ENCODE measurements around the gene TAS1R3. TPM values are rescaled to one million over a fixed set of nuclear protein-coding genes. Genes with fewer than 3 reads are reported as not detected.

Gene TAS1R3
- total RNA-seq, 2 donors from 2014 or later: 0.24 to 0.57 TPM

DNA sequence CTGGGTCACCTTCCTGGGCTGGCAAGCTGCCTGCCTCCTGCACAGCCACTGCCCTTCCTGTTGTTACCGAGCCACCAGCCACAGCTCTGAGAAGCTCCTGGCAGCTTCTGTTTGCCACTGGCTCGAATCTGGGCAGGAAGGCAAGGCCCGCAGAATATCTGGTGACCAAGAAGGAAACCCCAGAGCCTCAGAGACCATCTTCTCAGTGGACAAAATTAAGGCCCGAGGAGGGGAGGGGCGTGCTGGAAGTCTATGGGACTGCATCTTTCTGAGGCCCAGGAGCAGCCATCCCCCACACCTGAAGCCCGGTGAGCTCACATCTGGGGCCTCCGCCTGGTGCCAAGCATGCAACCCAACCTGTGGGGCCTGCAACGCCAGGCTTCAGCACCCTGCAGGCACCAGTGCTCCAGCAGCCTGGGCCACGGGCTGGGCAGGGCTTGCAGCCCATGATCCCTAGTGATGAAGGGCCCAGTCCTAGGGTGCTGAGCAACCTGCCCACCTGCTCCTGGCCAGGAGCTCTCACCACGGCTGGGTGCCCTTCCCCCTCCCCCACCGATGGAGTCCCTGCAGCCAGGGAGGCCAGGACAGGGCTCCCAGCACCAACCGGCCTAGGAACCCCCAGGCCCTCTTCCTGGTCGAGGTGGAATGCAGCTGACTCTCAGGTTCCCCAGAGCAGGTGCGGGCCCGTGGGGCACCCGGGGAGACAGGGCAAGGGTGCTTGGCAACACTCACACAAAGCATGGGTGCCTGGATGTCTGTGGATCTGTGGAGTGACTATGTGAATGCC lies 5.6 kb upstream of the TAS1R3 start:
- no peak for TF ChIP-seq CTCF (IDR thresholded peaks at IDR 0.05)
- H3K9me3 ChIP-seq: no peaks in the 10 kb centered on the region
- H3K9ac ChIP-seq (ENCODE audit: low read depth in 2 of 2, low read length in 2 of 2): peak overlapping the region; percentile 89 to 99
- intact Hi-C loops (cut with DNase I): no loop called here
- H3K4me3 ChIP-seq: peak overlapping the region; percentile 99
- DNase-seq: peak; percentile 58
- no peaks in the 10 kb centered on the region for H3K27me3 ChIP-seq
- H3K4me1 ChIP-seq: peaks cover 13% of the 10 kb centered on the region
- no peaks in the 10 kb centered on the region for H3K36me3 ChIP-seq
- peak overlapping the region; percentile 88 for H3K27ac ChIP-seq

GRCh38 chr1:1326075-1326605 lies 4.9 kb upstream of the TAS1R3 start:
- Histone ChIP-seq H3K4me3 (peak overlapping the region; percentile 99), H3K9ac (ENCODE audit: low read depth in 2 of 2, low read length in 2 of 2) (peak overlapping the region; percentile 89 to 99), H3K4me1 (peaks cover 13% of the 10 kb centered on the region), H3K9me3 (no peaks in the 10 kb centered on the region), H3K27me3 (no peaks in the 10 kb centered on the region), H3K27ac (no peak overlapping the region), H3K36me3 (no peaks in the 10 kb centered on the region)
- no peak for DNase-seq
- intact Hi-C loops (cut with DNase I): no loop called here
- TF ChIP-seq CTCF (IDR thresholded peaks at IDR 0.05): no peak

GRCh38 chr1:1327291-1327690 lies 3.8 kb upstream of the TAS1R3 start:
- H3K4me3 ChIP-seq: no peak overlapping the region
- H3K36me3 ChIP-seq: no peaks in the 10 kb centered on the region
- peaks cover 13% of the 10 kb centered on the region for H3K4me1 ChIP-seq
- TF ChIP-seq CTCF (IDR thresholded peaks at IDR 0.05): no peak
- no peak overlapping the region for H3K27ac ChIP-seq
- H3K9me3 ChIP-seq: no peaks in the 10 kb centered on the region
- intact Hi-C loops (cut with DNase I): no loop called here
- no peak for DNase-seq
- no peak overlapping the region for H3K9ac ChIP-seq (ENCODE audit: low read depth in 2 of 2, low read length in 2 of 2)
- H3K27me3 ChIP-seq: no peaks in the 10 kb centered on the region

- TF ChIP-seq CTCF (IDR thresholded peaks at IDR 0.05): no peak
- intact Hi-C loops (cut with DNase I): no loop called here
- Histone ChIP-seq H3K4me3 (no peak overlapping the region), H3K9ac (ENCODE audit: low read depth in 2 of 2, low read length in 2 of 2) (no peak overlapping the region), H3K27me3 (no peaks in the 10 kb centered on the region), H3K9me3 (no peaks in the 10 kb centered on the region), H3K4me1 (peaks cover 10% of the 10 kb centered on the region), H3K36me3 (no peaks in the 10 kb centered on the region), H3K27ac (no peak overlapping the region)
- DNase-seq: no peak
Observed at GRCh38 chr1:1328254-1328653, 2.8 kb upstream of the TAS1R3 start.

- no peak for DNase-seq
- Histone ChIP-seq H3K4me1 (peaks cover 8% of the 10 kb centered on the region), H3K27me3 (no peaks in the 10 kb centered on the region), H3K9me3 (no peaks in the 10 kb centered on the region), H3K9ac (ENCODE audit: low read depth in 2 of 2, low read length in 2 of 2) (no peak overlapping the region), H3K4me3 (no peak overlapping the region), H3K27ac (no peak overlapping the region), H3K36me3 (no peaks in the 10 kb centered on the region)
- no peak for TF ChIP-seq CTCF (IDR thresholded peaks at IDR 0.05)
- intact Hi-C loops (cut with DNase I): no loop called here
Observed at GRCh38 chr1:1329304-1330210, 1.5 kb upstream of the TAS1R3 start.
